Neural progenitor cell (in vitro differentiated cells): ENCODE data around the gene HYCC1. TPM values are rescaled to one million over a fixed set of nuclear protein-coding genes. Genes with fewer than 3 reads are reported as not detected.

ENCODE experiments used
- DNase-seq: peaks from one replicate; pipeline ENCODE4 v3.0.0-alpha.2; 2016; ENCODE audit warnings: low spot score
- H2AFZ ChIP-seq: fragments of 200-600 bp; sonication (generic); replicated peaks from 2 replicates; pipeline ENCODE4 v1.6.1; 2016; ENCODE audit warnings: antibody characterized with exemption
- H3F3A ChIP-seq: fragments of 200-600 bp; sonication (generic); 2 replicates; pipeline ENCODE4 v1.6.1; 2016; ENCODE audit warnings: antibody characterized with exemption, low read depth
- H3K27ac ChIP-seq: fragments of 200-600 bp; sonication (generic); 2 replicates; pipeline ENCODE4 v1.5.1; 2016; ENCODE audit warnings: mild to moderate bottlenecking
- H3K27me3 ChIP-seq: fragments of 200-600 bp; sonication (generic); 2 replicates; pipeline ENCODE4 v1.6.1; 2016; ENCODE audit warnings: mild to moderate bottlenecking, moderate library complexity
- H3K36me3 ChIP-seq: fragments of 200-600 bp; sonication (generic); 2 replicates; pipeline ENCODE4 v1.5.1; 2016
- H3K4me1 ChIP-seq: fragments of 200-600 bp; sonication (generic); 2 replicates; pipeline ENCODE4 v1.6.1; 2016; ENCODE audit warnings: mixed run types
- H3K4me2 ChIP-seq: fragments of 200-600 bp; sonication (generic); 2 replicates; pipeline ENCODE4 v1.6.1; 2016
- H3K4me3 ChIP-seq: fragments of 200-600 bp; sonication (generic); 2 replicates; pipeline ENCODE4 v1.5.1; 2016
- H3K79me2 ChIP-seq: fragments of 200-600 bp; sonication (generic); 2 replicates; pipeline ENCODE4 v1.6.1; 2016; ENCODE audit warnings: low read depth
- H3K9ac ChIP-seq: fragments of 200-600 bp; sonication (generic); 2 replicates; pipeline ENCODE4 v1.6.1; 2016
- H3K9me3 ChIP-seq: fragments of 200-600 bp; sonication (generic); 2 replicates; pipeline ENCODE4 v1.5.1; 2016; ENCODE audit warnings: low read depth
- H4K20me1 ChIP-seq: fragments of 200-600 bp; sonication (generic); 2 replicates; pipeline ENCODE4 v1.6.1; 2016; ENCODE audit warnings: low read depth
- H3K27ac Mint-ChIP-seq: 3 replicates; pipeline ENCODE4 v1.8.0; 2021; ENCODE audit warnings: mixed read lengths
- H3K27me3 Mint-ChIP-seq: 2 replicates; pipeline ENCODE4 v1.8.0; 2022; ENCODE audit warnings: low read depth, mild to moderate bottlenecking, inconsistent platforms, moderate library complexity, mixed read lengths; ENCODE audit not compliant: insufficient read depth
- H3K36me3 Mint-ChIP-seq: 3 replicates; pipeline ENCODE4 v1.8.0; 2021; ENCODE audit warnings: mixed read lengths
- H3K4me1 Mint-ChIP-seq: 3 replicates; pipeline ENCODE4 v1.8.0; 2021; ENCODE audit warnings: mixed read lengths
- H3K4me3 Mint-ChIP-seq: 3 replicates; pipeline ENCODE4 v1.8.0; 2021; ENCODE audit warnings: mild to moderate bottlenecking, moderate library complexity, mixed read lengths
- H3K9me3 Mint-ChIP-seq: 3 replicates; pipeline ENCODE4 v1.8.0; 2020; ENCODE audit warnings: mixed read lengths
- CTCF ChIP-seq: fragments of 200-600 bp; sonication (generic); IDR thresholded peaks from 2 replicates; pipeline ENCODE4 v1.5.1; 2017; ENCODE audit warnings: antibody characterized with exemption, mild to moderate bottlenecking
- EZH2 ChIP-seq: fragments of 200-600 bp; sonication (generic); IDR thresholded peaks from 2 replicates; pipeline ENCODE4 v1.6.1; 2017; ENCODE audit warnings: antibody characterized with exemption, mild to moderate bottlenecking, moderate library complexity
- EZH2phosphoT487 ChIP-seq: fragments of 200-600 bp; sonication (generic); IDR thresholded peaks from 2 replicates; pipeline ENCODE4 v1.6.1; 2017; ENCODE audit warnings: antibody characterized with exemption
- total RNA-seq: library from RNA; depleted of rRNA; stranded (reverse); fragments of >200 nt; gene quantifications from 2 replicates; pipeline ENCODE4 v1.2.3, GENCODE V29; 2015; ENCODE audit warnings: low replicate concordance

The HYCC1 gene
- total RNA-seq, 1 donor from 2014 or later = 148 TPM

GRCh38 chr7:23027261-23027660, 13.3 kb upstream of the HYCC1 start:
- no peaks in the 10 kb centered on the region for H3K9me3 Mint-ChIP-seq
- H3K4me3 Mint-ChIP-seq = no peak overlapping the region
- H3K9me3 ChIP-seq = no peaks in the 10 kb centered on the region
- no peaks in the 10 kb centered on the region for H3K36me3 Mint-ChIP-seq
- H4K20me1 ChIP-seq = no peaks in the 10 kb centered on the region
- H3K27ac Mint-ChIP-seq = no peak overlapping the region
- no peaks in the 10 kb centered on the region for H3K27me3 Mint-ChIP-seq
- TF ChIP-seq CTCF = no peak
- H3K4me1 ChIP-seq = no peaks in the 10 kb centered on the region
- H3F3A ChIP-seq = no peaks in the 10 kb centered on the region
- H2AFZ ChIP-seq = no peak overlapping the region
- DNase-seq = no peak
- H3K9ac ChIP-seq = no peak overlapping the region
- H3K79me2 ChIP-seq = no peaks in the 10 kb centered on the region
- no peak overlapping the region for H3K27ac ChIP-seq
- H3K4me3 ChIP-seq = no peak overlapping the region
- H3K4me1 Mint-ChIP-seq = peaks cover 8% of the 10 kb centered on the region
- no peak overlapping the region for H3K4me2 ChIP-seq
- no peaks in the 10 kb centered on the region for H3K36me3 ChIP-seq
- no peaks in the 10 kb centered on the region for H3K27me3 ChIP-seq

- Mint-ChIP-seq H3K36me3 (no peaks in the 10 kb centered on the region), H3K27ac (no peak overlapping the region), H3K27me3 (no peaks in the 10 kb centered on the region), H3K9me3 (peaks cover 2% of the 10 kb centered on the region), H3K4me1 (peaks cover 9% of the 10 kb centered on the region), H3K4me3 (no peak overlapping the region)
- Histone ChIP-seq H4K20me1 (no peaks in the 10 kb centered on the region), H2AFZ (no peak overlapping the region), H3K4me1 (no peaks in the 10 kb centered on the region), H3K4me3 (no peak overlapping the region), H3K27ac (no peak overlapping the region), H3K27me3 (no peaks in the 10 kb centered on the region), H3K9ac (no peak overlapping the region), H3K36me3 (no peaks in the 10 kb centered on the region), H3K4me2 (no peak overlapping the region), H3F3A (no peaks in the 10 kb centered on the region), H3K79me2 (no peaks in the 10 kb centered on the region), H3K9me3 (no peaks in the 10 kb centered on the region)
- TF ChIP-seq EZH2phosphoT487 (no peak), CTCF (no peak), EZH2 (no peak)
- DNase-seq = no peak
Observed at GRCh38 chr7:23026164-23026563, 12.2 kb upstream of the HYCC1 start.

- Mint-ChIP-seq H3K4me3 (no peak overlapping the region), H3K36me3 (no peaks in the 10 kb centered on the region), H3K4me1 (peaks cover 9% of the 10 kb centered on the region), H3K27me3 (no peaks in the 10 kb centered on the region), H3K9me3 (peaks cover 2% of the 10 kb centered on the region), H3K27ac (no peak overlapping the region)
- H3K36me3 ChIP-seq = no peaks in the 10 kb centered on the region
- no peak overlapping the region for H2AFZ ChIP-seq
- H3F3A ChIP-seq = peaks cover under 1% of the 10 kb centered on the region
- H4K20me1 ChIP-seq = no peaks in the 10 kb centered on the region
- no peaks in the 10 kb centered on the region for H3K27me3 ChIP-seq
- H3K4me1 ChIP-seq = peaks cover under 1% of the 10 kb centered on the region
- H3K79me2 ChIP-seq = no peaks in the 10 kb centered on the region
- no peak overlapping the region for H3K27ac ChIP-seq
- no peak overlapping the region for H3K4me2 ChIP-seq
- H3K9me3 ChIP-seq = no peaks in the 10 kb centered on the region
- no peak overlapping the region for H3K9ac ChIP-seq
- H3K4me3 ChIP-seq = no peak overlapping the region
- no peak for TF ChIP-seq EZH2phosphoT487
- no peak for TF ChIP-seq EZH2
- no peak for TF ChIP-seq CTCF
- DNase-seq = no peak
Observed at GRCh38 chr7:23024454-23024853, 10.5 kb upstream of the HYCC1 start.

GRCh38 chr7:23022851-23023250, 8.9 kb upstream of the HYCC1 start:
- no peaks in the 10 kb centered on the region for H3K9me3 ChIP-seq
- no peak for TF ChIP-seq EZH2phosphoT487
- TF ChIP-seq EZH2 = no peak
- TF ChIP-seq CTCF = no peak
- H3K4me2 ChIP-seq = no peak overlapping the region
- Mint-ChIP-seq H3K27ac (no peak overlapping the region), H3K36me3 (no peaks in the 10 kb centered on the region), H3K4me3 (no peak overlapping the region), H3K4me1 (peaks cover 14% of the 10 kb centered on the region), H3K27me3 (peaks cover 5% of the 10 kb centered on the region), H3K9me3 (peaks cover 2% of the 10 kb centered on the region)
- H3K27me3 ChIP-seq = no peaks in the 10 kb centered on the region
- H2AFZ ChIP-seq = no peak overlapping the region
- H3K4me3 ChIP-seq = no peak overlapping the region
- H4K20me1 ChIP-seq = no peaks in the 10 kb centered on the region
- H3K9ac ChIP-seq = no peak overlapping the region
- no peak for DNase-seq
- no peak overlapping the region for H3K27ac ChIP-seq
- peaks cover 17% of the 10 kb centered on the region for H3F3A ChIP-seq
- H3K36me3 ChIP-seq = no peaks in the 10 kb centered on the region
- H3K4me1 ChIP-seq = peaks cover 15% of the 10 kb centered on the region
- H3K79me2 ChIP-seq = no peaks in the 10 kb centered on the region
